H1 (cell line): ENCODE data around the gene ERICH2. TPM values are rescaled to one million over a fixed set of nuclear protein-coding genes. Genes with fewer than 3 reads are reported as not detected.

Source experiments
- NANOG ChIP-seq: IDR thresholded peaks from 2 replicates; pipeline ENCODE4 v1.6.1; 2011; ENCODE audit warnings: low read length, low read depth, mild to moderate bottlenecking, inconsistent platforms; ENCODE audit not compliant: insufficient read depth, poor library complexity, severe bottlenecking
- SP1 ChIP-seq: IDR thresholded peaks from 2 replicates; pipeline ENCODE4 v1.6.1; 2011; ENCODE audit warnings: low read depth, low read length
- polyA plus RNA-seq, 7 experiments: library from polyadenylated mRNA; depleted of rRNA in 3 of 7; stranded (reverse) in 5 of 7; unstranded in 2 of 7; fragments of >200 nt in 5 of 7; fragments of 200-250 nt in 2 of 7; gene quantifications; 1 replicate in 5 of 7; 2 replicates in 1 of 7; 4 replicates in 1 of 7; pipeline versions ENCODE4 v1.2.1 to v1.2.3, GENCODE V29; 2011 to 2013; ENCODE audit warnings: missing spikeins in 2 of 7, mixed read lengths in 2 of 7
- total RNA-seq: library from RNA; stranded (reverse); fragmentation: NEBNext Ultra II Directional; extraction: Animal tissue kit (Norgen Biotek cat#: 25700); gene quantifications from 2 replicates; pipeline ENCODE4 v1.2.1, GENCODE V29; 2021
- TF ChIP-seq, protein P1 (sequence below): IDR thresholded peaks from 2 replicates; pipeline ENCODE4 v1.6.1; 2012; ENCODE audit warnings: inconsistent platforms

ERICH2 gene
- total and polyA plus RNA-seq, 2 of the 8 experiments (the other 6 are each of a cell fraction or from before 2014, with no cell fraction given) = 0.20 to 2.1 TPM

DNA sequence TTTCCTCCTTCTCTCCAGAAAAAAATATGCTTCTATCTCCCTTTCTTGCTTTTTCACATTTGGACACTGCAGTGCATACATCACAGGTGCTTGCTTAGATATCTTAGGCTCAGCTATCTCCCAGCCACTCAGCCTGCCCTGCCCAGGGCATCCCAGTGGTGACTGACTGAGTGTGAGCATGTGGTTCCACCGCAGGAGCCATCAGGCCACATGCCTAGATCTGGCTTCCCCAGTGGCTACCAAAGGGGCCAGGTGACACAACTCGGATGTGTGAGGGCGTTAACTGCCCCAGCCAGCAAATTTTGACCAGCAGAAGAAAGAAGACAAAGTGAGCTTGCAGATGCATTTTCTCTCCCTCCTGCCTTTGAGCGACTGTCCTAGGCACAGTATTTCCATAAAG lies 29.5 kb upstream of the ERICH2 start (continued):
- TF ChIP-seq, protein P1, sequence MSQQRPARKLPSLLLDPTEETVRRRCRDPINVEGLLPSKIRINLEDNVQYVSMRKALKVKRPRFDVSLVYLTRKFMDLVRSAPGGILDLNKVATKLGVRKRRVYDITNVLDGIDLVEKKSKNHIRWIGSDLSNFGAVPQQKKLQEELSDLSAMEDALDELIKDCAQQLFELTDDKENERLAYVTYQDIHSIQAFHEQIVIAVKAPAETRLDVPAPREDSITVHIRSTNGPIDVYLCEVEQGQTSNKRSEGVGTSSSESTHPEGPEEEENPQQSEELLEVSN = peak; percentile 69
- no peak for TF ChIP-seq SP1
- no peak for TF ChIP-seq NANOG
- TF ChIP-seq, all 59 proteins: peak for 3
